ENCODE results near the gene AP3B1. TPM values are rescaled to one million over a fixed set of nuclear protein-coding genes. Genes with fewer than 3 reads are reported as not detected.

The AP3B1 gene
- total RNA-seq, 6 experiments from 2014 or later, result 11.4 to 17.9 (median 12.9) TPM

DNA sequence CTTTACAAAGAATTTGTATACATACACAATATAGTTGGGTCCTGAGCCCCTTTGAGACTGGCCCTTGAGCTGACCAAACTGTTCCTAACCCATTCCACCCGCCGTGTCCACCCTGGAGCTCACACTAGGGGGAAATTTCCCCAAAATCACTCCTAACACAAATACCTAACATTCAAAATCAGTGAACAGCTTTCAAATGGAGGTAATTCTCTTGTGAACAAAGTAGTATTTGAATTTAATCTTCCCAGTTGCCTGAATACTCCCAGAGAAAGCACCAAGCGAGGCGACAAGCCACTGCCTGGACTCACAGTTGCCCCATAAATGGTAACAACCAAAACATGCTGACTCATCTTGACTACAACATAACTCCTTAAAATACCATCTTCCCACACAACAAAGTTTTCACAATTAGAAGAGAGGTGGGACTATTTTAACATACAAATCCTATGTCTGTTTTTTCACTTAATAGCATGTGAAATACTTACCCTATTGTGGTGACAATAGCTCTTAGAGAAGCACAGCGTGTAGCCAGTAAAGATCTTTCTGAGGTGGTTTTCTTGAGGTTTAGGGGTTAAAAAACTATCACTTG, 34.2 kb upstream of the AP3B1 start:
- no peak for TF ChIP-seq POLR2A (IDR thresholded peaks at IDR 0.05)
- TF ChIP-seq CTCF (IDR thresholded peaks at IDR 0.05), result no peak

DNA sequence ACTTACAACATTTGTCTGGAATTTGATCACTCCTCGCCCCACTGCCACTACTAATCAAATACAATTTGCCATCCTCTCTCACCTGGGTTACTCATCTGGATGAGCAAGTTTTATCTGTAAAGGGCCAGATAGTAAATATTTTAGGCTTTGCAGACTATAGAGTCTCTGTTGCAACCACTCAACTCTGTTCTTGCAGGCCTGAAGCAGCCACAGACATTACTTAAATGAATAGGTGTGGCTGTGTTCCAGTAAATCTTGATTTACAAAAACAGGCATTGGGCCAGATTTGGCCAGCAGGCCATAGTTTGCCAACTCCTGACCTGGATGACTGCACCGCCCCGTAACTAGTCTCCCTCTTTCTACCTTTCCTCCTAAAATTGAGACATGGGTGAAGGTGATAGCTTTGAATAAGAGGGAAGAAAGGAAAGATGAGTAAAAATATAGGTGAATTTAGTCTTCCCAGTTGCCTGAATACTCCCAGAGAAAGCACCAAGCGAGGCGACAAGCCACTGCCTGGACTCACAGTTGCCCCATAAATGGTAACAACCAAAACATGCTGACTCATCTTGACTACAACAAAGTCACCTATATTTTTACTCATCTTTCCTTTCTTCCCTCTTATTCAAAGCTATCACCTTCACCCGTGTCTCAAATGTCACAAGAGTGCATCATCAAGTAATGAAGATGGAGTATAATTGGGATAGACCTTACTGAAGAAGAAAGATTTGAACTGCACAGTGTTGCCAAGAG, 33.4 kb upstream of the AP3B1 start:
- H3K27me3 ChIP-seq, result no peaks in the 10 kb centered on the region
- no peak for DNase-seq
- TF ChIP-seq CTCF (IDR thresholded peaks at IDR 0.05), result no peak
- TF ChIP-seq POLR2A (IDR thresholded peaks at IDR 0.05), result no peak
- WGBS (ENCODE audit: insufficient coverage, low coverage, low lambda C conversion rate, missing lambda C conversion rate), result 65% methylated on average over 6 of the region's 6 CpGs
- H3K9me3 ChIP-seq, result no peaks in the 10 kb centered on the region
- H3K27ac ChIP-seq, result no peak overlapping the region
- intact Hi-C loops (cut with DNase I), result no loop called here
- no peak overlapping the region for H3K4me3 ChIP-seq
- no peaks in the 10 kb centered on the region for H3K4me1 ChIP-seq
- ATAC-seq, result peak in 1 of 4 donors; percentile 42
- H3K36me3 ChIP-seq, result no peaks in the 10 kb centered on the region

More for the DNA sequence above, 34.2 kb upstream of the AP3B1 start:
- Histone ChIP-seq H3K27me3 (no peaks in the 10 kb centered on the region), H3K9me3 (no peaks in the 10 kb centered on the region), H3K4me3 (no peak overlapping the region), H3K36me3 (no peaks in the 10 kb centered on the region), H3K27ac (no peak overlapping the region), H3K4me1 (no peaks in the 10 kb centered on the region)
- 83% methylated on average over 5 of the region's 5 CpGs for WGBS (ENCODE audit: insufficient coverage, low coverage, low lambda C conversion rate, missing lambda C conversion rate)
- DNase-seq, result no peak
- no peak for ATAC-seq
- intact Hi-C loops (cut with DNase I), result no loop called here

- no peaks in the 10 kb centered on the region for H3K9me3 ChIP-seq
- no peak for ATAC-seq
- H3K27ac ChIP-seq, result no peak overlapping the region
- H3K36me3 ChIP-seq, result no peaks in the 10 kb centered on the region
- TF ChIP-seq POLR2A (IDR thresholded peaks at IDR 0.05) (no peak), CTCF (IDR thresholded peaks at IDR 0.05) (no peak)
- DNase-seq, result no peak
- H3K4me1 ChIP-seq, result no peaks in the 10 kb centered on the region
- H3K27me3 ChIP-seq, result no peaks in the 10 kb centered on the region
- intact Hi-C loops (cut with DNase I), result no loop called here
- no peak overlapping the region for H3K4me3 ChIP-seq
- WGBS (ENCODE audit: insufficient coverage, low coverage, low lambda C conversion rate, missing lambda C conversion rate), result 93% methylated on average over 3 of the region's 3 CpGs
These were observed 32.4 kb upstream of the AP3B1 start for GRCh38 chr5:78326930-78327329.

DNA sequence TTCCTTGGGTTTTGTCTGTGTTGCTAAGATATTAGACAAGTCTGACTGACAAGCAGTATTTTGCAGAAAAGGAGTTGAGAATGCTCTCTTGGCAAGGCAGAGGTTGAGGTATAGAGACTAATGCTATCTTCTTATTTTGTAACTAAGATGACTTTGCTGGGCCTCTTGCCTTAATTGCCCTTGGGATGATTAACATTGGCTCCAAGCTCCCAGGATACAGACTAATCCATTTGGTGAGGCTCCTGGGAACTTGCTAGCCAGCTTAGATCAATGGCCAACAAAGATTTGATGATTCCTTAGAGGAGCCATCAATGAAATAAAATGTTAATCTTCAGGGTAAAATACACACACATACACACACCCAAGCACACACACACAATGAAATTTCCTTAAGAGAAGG, 28.7 kb upstream of the AP3B1 start:
- no peak overlapping the region for H3K4me3 ChIP-seq
- no peaks in the 10 kb centered on the region for H3K9me3 ChIP-seq
- intact Hi-C loops (cut with DNase I), result no loop called here
- H3K36me3 ChIP-seq, result no peaks in the 10 kb centered on the region
- ATAC-seq (no peak), DNase-seq (no peak)
- H3K27ac ChIP-seq, result no peak overlapping the region
- no peaks in the 10 kb centered on the region for H3K27me3 ChIP-seq
- no peak for TF ChIP-seq POLR2A (IDR thresholded peaks at IDR 0.05)
- TF ChIP-seq CTCF (IDR thresholded peaks at IDR 0.05), result no peak
- H3K4me1 ChIP-seq, result no peaks in the 10 kb centered on the region
